ENCODE results near the gene P4HTM. TPM values are rescaled to one million over a fixed set of nuclear protein-coding genes. Genes with fewer than 3 reads are reported as not detected.

P4HTM gene
- total RNA-seq, 1 donor from 2014 or later, result 1.6 TPM

DNA sequence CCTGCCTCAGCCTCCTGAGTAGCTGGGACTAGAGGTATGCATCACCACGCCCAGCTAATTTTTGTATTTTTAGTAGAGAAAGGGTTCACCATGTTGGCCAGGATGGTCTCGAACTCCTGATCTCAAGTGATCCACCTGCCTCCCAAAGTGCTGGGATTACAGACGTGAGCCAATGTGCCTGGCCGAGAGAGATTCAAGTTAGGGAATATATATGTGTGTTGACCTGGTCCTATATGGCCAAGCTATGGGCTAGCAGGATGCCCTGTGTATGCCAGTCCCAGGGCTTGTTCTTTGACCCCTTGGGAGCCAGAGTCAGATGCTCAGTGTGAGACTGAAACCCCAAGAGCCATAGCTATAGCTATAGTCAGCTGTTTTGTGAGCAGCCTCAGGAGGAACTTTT is 33.7 kb downstream of the P4HTM start:
- DNase-seq (ENCODE audit: low read depth in 2 of 2), result no peak

DNA sequence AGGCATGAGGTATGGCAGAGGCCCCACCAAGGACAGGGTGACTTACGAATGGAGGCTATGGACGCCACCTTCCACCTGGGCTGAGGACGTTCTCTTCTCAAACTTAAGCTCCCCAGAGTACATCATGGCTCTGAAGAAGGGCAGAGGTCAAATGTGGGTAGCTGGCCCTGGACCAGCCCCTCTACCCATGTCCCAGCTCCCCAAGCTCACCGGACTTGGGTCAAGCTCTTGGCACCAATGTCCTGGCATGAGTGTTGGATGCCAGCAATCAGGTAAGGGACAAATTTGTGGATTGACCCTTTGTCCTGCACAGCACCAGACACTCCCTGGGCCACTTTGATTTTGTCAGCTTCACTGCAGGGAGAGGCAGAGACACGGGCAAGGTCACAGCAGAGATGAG is 34.4 kb downstream of the P4HTM start:
- DNase-seq (ENCODE audit: low read depth in 2 of 2), result no peak

DNA sequence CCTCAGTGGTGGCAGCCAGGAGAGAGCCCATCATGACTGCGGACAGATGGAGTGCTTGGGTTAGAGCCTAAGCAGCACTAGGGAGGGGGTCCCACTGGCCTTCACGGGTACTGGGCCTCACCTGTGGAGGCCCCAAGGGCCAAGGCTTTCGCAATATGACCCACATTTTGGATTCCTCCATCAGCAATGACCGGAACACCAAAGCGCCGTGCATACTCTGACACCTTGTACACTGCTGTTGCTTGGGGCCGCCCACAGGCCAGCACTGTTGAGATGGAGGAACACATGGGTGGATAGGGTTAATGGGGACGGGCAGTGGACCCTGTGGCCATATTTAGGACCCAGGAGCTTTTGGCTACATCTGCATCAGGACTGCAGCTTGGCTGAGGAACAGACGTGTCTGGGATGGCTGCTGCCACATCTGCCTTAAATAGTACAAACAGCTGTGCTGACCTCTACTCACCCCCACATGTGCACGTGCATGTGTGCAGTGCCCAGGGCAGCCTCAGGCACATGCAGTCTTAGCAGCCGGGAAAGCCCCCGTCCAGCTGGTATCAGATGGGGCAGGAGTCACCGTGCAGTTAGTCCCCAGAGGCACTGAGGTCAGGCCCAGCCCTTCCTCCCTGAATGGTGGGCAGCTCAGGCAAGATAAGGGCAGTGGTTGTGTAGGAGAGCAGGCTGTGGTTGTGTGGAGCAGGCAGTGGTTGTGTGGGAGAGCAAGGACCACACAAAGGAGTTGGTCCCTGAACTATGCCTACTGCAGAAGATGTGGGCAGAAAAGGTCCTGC is 35.2 kb downstream of the P4HTM start:
- no peak for DNase-seq (ENCODE audit: low read depth in 2 of 2)

DNA sequence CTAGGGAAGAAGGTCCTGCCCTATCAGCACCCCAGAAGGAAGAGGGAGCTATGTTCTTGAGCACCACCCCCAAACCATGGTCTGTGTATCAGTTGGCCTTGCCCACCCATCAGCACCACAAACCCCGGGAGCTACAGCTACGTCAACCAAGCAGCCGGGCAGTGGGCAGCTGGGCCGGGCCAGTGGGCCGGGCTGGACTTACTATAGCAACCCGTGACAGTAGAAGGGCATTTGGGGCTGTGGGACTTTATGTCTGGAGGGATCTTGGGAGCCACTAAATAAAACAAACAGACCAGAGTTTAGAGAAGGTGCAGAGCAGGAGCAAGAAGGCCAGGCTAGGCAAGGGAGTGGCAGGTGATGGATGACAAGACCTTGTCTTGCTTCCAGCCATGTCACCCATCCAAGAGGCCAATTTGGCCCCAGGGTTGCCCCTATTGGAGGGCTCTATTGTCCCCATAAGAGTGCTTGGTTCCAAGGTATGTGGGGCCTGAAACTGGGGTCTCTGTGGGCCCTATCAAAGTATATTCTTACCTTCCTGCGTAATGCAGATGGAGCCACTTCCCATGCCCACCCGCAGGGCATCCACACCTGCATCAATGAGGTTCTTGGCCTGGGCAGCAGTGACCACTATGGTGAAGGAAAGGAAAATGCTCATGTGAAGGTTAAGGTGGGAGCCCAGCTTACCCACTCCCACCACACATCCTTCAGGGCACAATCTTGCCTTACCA is 35.9 kb downstream of the P4HTM start:
- no peak for DNase-seq (ENCODE audit: low read depth in 2 of 2)

DNA sequence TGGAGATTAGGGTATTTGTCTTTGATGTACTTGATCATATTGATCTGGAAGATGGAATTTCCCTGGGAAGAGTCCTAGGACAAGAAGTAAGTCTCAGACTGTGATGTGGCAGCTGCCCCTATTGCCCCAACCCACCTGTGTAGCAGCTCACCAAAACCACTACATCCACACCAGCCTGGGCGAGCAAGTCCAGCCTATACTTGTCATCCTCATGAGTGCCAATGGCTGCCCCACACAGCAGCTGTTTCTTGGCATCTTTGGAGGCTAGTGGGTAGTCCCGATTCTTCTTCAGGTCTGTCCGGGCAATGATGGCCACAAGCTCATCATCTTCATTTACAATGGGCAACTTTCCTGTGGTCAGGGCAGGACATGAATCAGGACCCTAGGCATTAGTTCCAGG is 36.5 kb downstream of the P4HTM start:
- no peak for DNase-seq (ENCODE audit: low read depth in 2 of 2)

DNA sequence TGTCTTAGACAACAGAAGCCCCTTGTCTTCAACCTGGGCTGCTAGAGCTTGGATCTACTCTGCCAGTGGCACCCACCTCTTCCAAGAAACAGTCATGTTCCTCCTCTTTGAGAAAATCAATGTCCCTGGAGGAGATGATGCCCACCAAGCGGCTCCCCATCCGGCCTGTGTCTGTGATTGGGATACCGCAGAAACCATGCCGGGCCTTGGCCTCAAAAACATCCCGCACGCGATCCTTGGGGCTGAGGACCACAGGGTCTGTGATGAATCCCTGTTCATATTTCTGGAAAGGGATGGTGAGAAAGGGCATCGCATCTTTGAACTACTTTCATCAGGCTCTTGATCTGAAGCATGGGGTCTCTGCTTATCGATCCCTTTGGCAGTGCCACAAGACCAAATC is 37.6 kb downstream of the P4HTM start:
- DNase-seq (ENCODE audit: low read depth in 2 of 2), result no peak

DNA sequence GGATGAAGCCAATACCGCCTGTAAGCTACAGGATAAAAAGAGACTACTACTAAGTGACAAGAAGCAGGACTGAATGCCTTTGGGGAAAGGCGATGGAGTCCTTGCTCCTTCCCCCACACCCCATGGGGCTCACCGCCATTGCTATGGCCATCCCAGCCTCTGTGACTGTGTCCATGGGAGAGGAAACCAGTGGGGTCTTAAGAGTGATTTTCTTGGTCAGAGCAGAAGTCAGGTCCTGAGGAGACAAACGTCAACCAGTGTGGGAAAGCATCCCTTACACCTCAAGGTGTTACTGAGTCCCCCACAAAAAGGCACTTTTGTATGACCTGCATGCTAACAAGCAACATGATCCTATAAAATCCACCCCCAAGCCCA is 38.2 kb downstream of the P4HTM start:
- DNase-seq (ENCODE audit: low read depth in 2 of 2), result no peak

DNA sequence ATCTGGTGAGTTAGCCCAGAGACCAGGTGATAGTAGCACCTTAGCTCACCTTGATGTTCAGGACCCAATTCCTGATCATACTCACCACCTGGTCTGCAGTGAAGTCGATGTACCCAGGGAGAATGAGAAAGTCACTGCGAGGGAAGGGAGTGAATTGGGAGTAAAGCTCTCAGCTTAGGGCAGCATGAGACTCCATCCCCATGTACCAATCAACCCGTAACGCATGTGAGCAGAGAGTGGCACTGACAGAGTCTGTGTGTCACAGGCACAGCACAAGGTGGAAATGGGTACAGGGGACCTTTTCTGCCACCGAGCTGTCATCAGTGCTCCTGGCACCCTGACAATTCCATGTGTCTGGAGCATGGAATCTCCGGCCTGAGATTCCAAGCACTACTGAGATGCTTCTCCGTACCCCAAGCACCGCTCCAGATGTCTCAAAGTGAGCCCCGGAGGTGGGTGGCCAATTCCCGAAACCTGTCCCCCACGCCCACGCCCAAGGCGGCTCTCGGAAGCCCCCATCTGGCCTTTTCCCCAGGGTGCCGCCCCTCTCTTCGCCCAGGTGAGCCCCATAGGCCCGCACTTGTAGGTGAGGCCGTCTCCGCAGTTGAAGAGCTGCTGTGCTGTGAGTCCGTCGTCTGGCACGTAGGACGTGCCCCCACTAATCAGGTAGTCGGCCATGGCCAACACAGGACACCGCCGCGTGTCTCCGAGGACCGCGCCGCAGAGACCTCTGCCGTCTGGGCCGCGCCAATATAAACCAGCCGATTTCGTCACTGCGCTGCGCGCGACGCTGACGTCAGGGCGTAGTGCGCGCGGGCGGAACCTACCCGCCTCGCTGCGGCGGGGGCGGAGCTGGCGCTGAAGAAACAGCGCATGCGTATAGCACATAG is 38.9 kb downstream of the P4HTM start, which contains the start of gene IMPDH2:
TSS of gene IMPDH2 (minus strand) at position 726 of the 890 bp plus-strand sequence. CDS start at position 678, 48 bp downstream.
- peak; percentile 94 to 96 for DNase-seq (ENCODE audit: low read depth in 2 of 2)

DNA sequence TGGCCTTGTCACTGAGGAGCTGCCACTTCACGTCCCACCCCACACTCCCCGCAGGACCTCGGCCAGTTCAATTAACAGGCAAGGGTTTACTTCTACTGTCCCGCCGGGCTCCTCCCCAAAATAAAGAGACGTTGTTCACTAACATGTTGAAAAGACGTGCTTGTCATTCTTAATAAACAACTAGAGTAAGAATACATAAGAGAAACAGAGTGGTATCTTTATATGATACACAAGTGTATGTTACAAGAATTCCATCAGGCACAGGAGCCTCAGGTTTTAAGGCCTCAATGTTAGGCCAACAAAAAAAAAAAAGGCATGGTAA is 39.5 kb downstream of the P4HTM start:
- DNase-seq (ENCODE audit: low read depth in 2 of 2), result no peak

DNA sequence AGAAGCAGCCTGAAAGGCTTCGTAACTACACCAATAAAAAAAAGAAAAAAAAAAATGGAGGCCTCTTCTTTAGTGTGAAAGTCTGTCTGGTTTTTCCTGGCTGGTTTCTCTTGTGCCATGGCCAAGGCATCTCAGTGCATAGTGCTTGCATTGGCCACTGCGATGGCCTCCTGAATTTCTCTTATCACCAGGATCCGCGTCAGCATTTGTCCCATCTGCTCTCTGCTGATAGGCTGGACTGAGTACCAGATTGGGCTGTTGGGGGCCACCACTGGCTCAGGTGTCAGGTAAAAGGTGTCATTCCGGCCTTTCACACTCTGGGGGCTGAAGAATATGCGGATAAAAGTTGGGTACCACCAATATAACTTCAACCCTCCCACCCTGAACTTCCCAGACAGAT is 40.3 kb downstream of the P4HTM start:
- DNase-seq (ENCODE audit: low read depth in 2 of 2), result no peak

DNA sequence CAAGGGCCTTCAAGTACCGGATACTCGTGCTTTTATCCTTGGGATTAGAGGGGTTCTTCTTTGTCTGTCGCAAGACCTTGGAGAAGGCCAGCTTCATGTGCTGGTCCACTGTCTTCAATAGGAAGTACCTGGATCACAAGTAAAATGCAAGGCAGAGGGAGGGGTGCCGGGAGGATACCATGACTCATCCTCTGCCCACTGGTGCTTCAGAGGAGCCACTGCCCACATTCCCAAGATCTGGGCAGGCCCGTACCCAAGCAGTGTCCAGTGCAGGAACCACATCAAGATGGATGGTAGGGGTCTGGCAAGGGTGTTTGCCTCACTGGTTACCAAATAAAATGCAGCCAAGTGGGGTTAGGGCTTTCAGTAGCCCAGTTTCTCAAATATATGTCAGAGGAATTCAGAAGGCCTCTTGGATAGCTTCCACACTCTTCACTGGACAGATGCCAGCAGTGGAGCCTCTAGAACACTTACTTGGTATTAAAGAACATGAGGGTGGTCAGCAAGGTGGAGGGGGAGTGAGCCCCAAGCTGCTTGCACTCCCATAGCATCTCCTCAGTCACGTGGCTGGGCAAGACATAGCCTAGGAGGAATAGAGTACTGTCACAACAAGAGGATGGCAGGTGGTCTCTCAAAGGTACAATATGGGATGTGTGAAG is 42.7 kb downstream of the P4HTM start:
- DNase-seq (ENCODE audit: low read depth in 2 of 2), result no peak

DNA sequence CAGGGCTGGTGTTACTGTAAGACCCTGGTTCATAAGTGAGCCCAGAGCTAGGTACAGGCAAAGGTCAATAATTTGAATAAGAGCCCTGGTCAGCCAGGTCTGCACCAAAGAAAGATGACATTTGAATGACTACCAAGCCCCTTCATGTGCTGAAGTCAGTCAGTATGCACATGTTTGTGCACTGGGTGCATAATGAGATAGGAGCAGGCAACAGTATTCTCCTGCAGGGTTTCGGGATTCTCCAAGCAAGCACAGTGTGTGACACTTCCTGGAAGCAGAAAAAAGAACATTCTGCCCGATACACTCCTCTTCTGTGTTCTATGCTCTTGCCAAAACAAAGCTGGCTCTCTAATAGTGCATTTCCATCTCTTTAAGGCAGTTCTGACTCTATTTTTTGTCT is 44.6 kb downstream of the P4HTM start:
- no peak for DNase-seq (ENCODE audit: low read depth in 2 of 2)

DNA sequence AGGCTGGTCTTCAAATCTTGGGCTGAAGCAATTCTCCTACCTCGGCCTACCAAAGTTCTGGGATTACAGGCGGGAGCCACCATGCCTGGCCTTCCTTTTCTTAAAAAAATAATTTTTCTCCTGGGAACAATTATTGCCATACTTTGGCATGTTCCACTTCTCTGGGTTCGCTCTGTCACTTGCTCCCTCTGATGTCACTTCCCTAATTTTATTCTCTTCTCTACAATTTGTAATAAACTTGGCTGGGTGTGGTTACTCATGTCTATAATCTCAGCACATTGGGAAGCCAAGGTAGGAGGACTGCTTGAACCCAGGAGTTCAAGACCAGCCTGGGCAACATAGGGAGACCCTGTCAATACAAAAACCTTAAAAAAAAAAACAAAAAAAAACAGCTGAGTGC is 45.2 kb downstream of the P4HTM start:
- DNase-seq (ENCODE audit: low read depth in 2 of 2), result no peak

DNA sequence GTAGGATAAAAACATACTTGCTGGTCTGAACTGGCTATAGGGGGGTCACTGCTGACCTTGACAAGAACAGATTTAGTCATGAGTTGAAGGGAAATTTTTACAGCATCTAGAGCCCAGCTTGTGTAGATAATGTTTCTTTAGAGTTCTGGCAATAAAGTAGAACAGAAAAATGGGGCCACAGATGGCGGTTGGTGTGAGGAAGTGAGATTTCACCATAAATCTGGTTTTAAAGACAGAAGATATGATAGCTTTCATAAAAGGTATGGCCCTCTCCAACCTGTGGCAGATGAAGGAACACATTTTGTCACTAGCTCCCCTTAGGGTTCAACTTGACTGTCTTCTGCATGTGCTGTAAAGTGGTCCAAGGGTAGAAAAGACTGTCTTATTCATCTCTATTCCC is 63.5 kb downstream of the P4HTM start:
- DNase-seq (ENCODE audit: low read depth in 2 of 2), result no peak

DNA sequence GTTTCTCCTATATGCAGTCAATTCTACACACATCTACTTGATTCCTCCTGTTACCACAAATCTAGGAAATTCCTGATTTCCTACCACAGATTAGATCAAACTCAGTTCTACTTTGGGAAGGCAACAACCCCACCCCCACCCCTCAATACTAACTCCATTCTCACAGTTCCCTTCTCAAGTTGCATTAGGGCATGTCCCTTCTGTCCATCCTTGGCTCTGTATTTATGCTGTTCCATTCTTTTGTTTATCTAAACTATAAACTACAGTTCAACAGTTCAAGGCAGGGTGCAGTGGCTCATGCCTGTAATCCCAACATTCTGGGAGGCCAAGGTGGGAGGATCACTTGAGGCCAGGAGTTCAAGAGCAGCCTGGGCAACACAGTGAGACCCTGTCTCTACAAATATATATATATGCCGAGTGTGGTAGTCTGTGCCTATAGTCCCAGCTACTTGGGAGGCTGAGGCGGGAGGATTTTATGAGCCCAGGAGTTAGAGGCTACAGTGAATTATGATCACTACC is 64.4 kb downstream of the P4HTM start:
- no peak for DNase-seq (ENCODE audit: low read depth in 2 of 2)

Other genes starting within 250 kb of the P4HTM start
- 22.9 and 26.6 TPM in 2 replicates for gene PRKAR2A, start 142.4 kb upstream of the P4HTM start, total RNA-seq
- 15.3 and 25.2 TPM in 2 replicates for gene SLC25A20, start 91.4 kb upstream of the P4HTM start, total RNA-seq
- 46.0 and 69.0 TPM in 2 replicates for gene ARIH2, start 71.4 kb upstream of the P4HTM start, total RNA-seq
- 61.5 and 99.6 TPM in 2 replicates for gene WDR6, start 17.1 kb downstream of the P4HTM start, total RNA-seq
- gene DALRD3, start 28.3 kb downstream of the P4HTM start, total RNA-seq, result 29.4 and 30.6 TPM in 2 replicates
- 57.1 and 76.4 TPM in 2 replicates for gene NDUFAF3, start 31.9 kb downstream of the P4HTM start, total RNA-seq
- gene IMPDH2, start 39.2 kb downstream of the P4HTM start, total RNA-seq, result 130 and 331 TPM in 2 replicates
- 52.3 and 56.0 TPM in 2 replicates for gene QRICH1, start 103.8 kb downstream of the P4HTM start, total RNA-seq
- gene QARS1, start 114.5 kb downstream of the P4HTM start, total RNA-seq, result 325 and 387 TPM in 2 replicates
- 21.6 and 36.9 TPM in 2 replicates for gene USP19, start 130.6 kb downstream of the P4HTM start, total RNA-seq
- gene LAMB2, start 142.8 kb downstream of the P4HTM start, total RNA-seq, result 580 and 1,189 TPM in 2 replicates
- 10.7 and 20.2 TPM in 2 replicates for gene CCDC71, start 176.1 kb downstream of the P4HTM start, total RNA-seq
- gene KLHDC8B, start 181.4 kb downstream of the P4HTM start, total RNA-seq, result 46.9 and 144 TPM in 2 replicates

Measured in lung microvascular endothelial cell (primary cell).